Body of pancreas (tissue), 4 donors: ENCODE measurements around the gene SLC7A8.

Experiments used
- CTCF ChIP-seq, 7 experiments: fragments of 450-650 bp in 4 of 7; fragments of 200-600 bp in 3 of 7; sonication (generic) in 3 of 7; IDR thresholded peaks; one replicate each; pipeline ENCODE4 v1.5.1; 2016 to 2019; ENCODE audit warnings: antibody characterized with exemption in 7 of 7
- POLR2A ChIP-seq, 3 donors: fragments of 450-650 bp; IDR thresholded peaks; one replicate each; pipeline ENCODE4 v1.6.1; 2016; ENCODE audit warnings: antibody characterized with exemption in 3 of 3, mild to moderate bottlenecking in 2 of 3

- TF ChIP-seq CTCF (IDR thresholded peaks at IDR 0.05) = no peak
- TF ChIP-seq POLR2A (IDR thresholded peaks at IDR 0.05) = no peak
Measured at GRCh38 chr14:23219075-23219474, 35.6 kb upstream of the SLC7A8 start.
